ENCODE results near the gene H6PD.

Gene H6PD

DNA sequence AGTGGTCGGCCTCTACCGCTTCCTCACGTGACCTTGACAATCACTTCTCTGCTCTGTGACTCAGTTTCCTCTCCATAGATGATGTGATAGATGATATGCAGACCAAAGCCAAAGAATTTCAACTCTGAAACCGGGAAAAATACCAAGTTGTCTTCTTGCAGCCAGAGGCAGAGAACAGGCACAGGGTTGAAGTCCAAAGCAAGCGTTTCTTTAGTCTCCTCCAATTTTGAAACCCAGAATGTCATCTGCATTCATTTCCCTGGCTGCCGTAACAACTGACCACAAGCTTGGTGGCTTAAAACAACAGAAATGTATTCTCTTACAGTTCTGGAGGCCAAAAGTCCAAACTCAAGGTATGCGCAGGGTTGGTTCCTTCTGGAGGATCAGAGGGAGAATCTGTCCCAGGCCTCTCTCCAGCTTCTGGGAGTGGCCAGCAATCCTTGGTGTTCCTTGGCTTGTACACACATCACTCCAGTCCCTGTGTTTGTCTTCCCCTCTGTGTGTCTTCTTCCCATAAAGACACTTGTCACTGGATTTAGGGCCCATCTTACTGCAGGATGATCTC is 30.3 kb upstream of the H6PD start:
- intact Hi-C loops (cut with DNase I): no loop called here

DNA sequence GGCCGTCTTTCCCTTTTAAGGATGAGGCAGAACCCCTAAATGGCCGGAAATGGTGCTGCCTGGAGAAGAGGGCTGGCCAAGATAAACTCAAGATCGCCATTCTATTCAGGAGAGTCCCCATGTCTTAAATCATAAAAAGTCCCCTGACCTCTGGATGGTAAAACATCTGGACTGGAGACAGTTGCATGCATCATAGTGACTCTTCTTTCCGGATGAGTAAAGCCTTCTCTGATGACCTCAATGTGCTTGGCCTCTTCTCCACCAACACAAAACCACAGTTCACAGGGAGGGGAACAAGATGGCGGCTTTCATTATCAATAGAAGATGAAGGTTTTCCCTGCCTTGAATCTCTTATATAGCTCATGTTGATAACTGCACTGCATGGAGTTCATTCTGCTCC is 27.5 kb upstream of the H6PD start:
- peak in 1 of 10 donors; percentile 10 for DNase-seq
- intact Hi-C loops (cut with DNase I): no loop called here

More for the DNA sequence above, 30.3 kb upstream of the H6PD start:
- peak in 2 of 10 donors; percentile 8 to 45 for DNase-seq

DNA sequence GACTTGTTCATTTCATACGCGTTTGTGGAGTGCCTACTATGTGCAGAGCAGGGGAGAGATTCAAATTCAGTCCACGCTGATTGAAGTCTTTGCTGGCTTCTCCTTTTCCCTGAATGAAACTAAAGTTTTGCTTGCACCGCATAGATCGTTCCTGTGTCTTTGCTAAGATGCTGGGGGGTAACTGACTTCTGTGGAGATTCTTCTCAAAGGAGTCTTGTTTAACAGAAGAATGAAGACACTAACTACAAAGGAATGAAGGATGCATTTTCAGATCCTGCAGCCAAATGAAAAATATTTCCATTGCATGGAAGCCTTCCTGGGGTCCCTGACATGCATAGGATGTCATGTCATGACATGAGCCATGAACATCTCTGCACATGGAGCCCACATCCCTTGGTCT is 26.9 kb upstream of the H6PD start:
- intact Hi-C loops (cut with DNase I): no loop called here
- no peak for DNase-seq

DNA sequence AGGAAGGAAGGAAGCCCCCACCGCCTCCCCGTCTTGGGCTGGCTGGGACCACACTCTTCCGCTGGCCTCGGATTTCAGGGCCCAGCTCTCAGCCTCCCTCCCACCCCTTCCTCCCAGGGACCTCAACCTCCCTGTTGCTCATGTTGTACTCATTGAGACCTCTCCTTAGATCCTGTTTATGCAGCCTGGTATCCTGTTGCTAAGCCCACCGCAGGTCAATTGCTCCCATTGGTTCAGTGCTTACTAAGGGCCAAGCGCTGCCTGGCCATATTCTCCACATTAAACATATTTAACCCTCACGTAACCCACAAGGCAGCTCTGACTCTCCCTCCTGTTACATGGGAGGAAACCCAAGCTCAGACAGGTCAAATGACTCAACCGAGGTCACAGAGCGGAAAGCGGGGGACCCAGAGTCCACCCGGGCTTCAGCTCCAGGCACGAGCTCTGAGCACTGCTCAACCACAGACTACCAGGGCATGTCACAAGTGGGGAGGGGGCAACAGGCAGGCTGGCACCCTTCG is 23.2 kb upstream of the H6PD start:
- peak in 3 of 10 donors; percentile 8 to 66 (median 23) for DNase-seq
- intact Hi-C loops (cut with DNase I): no loop called here

DNA sequence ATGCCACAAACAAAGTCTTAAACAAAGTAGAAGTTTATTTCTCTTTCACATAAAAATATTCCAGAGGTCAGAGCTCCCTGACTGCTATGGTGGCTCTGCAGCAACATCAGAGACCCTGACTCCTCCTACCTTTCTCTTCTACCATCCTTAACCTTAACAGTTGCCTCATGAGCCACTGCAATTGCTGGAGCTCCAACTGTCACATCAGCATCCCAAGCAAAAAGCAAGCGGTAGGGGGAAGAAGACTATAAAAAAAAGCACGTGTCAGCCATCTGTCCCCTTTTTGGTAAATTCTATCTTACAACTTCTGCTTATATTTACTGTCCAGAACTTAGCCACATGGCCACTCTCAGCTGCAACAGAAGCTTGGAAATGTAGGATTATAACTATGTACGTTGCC is 21.8 kb upstream of the H6PD start:
- intact Hi-C loops (cut with DNase I): no loop called here
- peak in 1 of 10 donors; percentile 0 for DNase-seq

DNA sequence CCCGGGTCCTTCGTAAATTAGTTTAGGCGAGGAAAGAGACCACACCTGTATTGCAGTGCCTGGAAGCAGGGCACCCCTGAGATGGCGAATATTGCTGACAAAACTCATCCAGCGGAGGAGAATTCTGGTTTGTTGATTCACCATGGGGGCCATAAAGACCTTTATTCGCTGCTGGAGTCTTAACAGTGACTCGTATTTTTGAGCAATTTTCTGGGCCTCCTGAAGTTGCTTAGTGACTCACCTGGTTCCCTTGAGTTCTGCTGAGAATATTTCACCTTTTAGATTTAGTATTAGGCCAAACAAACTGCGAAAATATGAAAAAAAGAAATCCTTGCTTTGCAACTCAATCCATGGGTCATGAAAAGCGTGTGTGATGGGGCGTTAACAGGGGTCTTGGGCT is 20.6 kb upstream of the H6PD start:
- intact Hi-C loops (cut with DNase I): no loop called here
- no peak for DNase-seq

DNA sequence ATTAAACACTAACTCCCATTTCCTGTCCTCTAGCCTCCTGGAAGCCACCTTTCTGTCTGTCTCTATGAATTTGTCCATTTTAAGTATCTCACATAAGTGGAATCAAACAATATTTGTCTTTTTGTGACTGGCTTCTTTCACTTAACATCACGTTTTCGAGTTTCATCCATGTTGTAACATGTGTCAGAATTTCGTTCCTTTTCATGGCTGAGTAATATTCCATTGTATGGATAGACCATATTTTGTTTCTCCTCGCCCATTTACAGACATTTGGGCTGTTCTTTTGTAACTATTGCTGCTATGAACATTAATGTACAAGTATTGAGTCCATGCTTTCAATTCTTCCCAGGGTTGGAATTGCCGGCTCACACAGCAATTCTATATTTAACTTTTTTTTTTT is 15.7 kb upstream of the H6PD start:
- DNase-seq: no peak
- intact Hi-C loops (cut with DNase I): no loop called here

DNA sequence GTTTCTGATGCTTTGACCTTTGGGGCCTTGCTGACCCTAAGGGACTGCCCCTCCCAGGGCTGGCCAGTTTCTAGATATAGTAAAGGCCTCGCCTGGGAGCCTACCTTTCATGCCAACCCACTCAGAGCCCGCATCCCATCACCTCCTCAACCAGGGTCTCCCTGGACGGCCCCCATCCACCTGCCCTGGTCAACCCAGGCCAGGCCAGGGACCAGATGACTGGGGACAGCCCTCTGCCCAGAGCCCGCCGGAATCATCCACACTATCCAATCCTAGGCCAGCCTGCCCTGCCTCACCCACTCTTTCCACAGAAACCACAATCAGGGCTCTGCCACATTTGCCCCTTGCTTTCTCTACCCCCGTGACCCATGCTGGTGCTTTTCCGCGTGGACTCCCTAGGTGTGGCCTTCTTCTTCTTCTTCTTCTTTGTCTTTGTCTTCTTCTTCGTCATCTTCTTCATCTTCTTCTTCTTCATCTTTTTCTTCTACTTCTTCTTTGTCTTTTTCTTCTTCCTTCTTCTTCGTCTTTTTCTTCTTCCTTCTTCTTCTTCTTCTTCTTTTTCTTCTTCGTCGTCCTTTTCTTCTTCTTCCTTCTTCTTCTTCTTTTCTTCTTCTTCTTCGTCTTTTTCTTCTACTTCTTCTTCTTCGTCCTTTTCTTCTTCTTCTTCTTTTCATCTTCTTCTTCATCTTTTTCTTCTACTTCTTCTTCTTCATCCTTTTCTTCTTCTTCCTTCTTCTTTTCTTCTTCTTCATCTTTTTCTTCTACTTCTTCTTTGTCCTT is 11.5 kb upstream of the H6PD start:
- DNase-seq: peak in 2 of 10 donors; percentile 52 to 53
- intact Hi-C loops (cut with DNase I): no loop called here

DNA sequence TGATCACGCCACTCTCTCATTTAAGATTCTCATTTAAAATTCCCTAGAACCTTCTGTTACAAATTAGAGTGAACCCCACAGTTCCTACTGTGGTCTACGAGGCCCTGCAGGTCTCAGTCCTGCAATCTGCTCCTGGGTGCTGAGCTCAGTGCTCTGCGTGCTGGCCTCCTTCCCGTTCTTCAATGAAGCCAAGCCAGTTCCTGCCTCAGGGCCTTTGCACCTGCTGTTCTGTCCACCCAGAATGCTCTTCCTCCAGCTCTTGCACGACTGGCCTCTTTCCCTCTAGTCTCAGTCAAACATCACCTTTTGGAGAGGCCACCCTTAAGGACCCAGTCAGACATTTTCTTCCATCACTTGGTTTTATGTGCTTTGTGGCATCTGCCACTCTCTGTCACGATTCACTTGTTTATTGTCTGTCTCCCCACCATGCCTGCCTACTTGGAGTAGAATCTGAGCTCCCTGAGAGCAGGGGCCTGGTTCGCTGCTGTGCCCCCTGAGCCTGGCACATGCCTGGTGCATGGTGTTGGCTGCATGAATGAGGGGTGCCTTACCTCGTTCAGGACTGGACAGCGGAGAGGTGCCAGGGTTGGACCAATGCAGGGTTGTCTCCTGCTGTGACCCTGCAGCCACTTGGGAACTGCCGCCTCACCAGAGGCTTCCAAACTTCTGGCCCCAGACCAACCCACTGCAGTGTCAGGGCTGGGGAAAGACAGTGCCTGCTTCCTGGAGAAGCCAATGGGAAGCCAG is 9.7 kb upstream of the H6PD start:
- DNase-seq: peak in 2 of 10 donors; percentile 19 to 70
- intact Hi-C loops (cut with DNase I): no loop called here

DNA sequence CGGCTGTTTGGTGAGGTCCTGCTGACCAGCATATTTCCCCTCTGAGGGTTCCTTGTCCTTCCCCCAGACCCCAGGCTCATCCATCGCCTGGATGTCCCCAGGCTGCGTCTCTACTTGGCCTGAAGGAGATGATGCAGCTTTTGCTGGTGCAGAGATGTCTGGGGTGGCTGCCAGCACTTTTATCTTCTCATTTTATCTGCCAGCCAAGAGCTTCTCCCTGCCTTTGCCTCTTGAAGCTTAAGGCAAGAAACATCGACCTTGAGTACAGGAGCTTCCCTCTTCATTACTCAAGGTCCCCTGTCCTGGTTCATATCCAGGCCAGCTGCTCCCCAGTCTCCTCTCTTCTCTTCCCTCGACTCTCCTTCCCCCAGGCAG is 9.2 kb upstream of the H6PD start:
- peak in 1 of 10 donors; percentile 26 for DNase-seq
- intact Hi-C loops (cut with DNase I): no loop called here

DNA sequence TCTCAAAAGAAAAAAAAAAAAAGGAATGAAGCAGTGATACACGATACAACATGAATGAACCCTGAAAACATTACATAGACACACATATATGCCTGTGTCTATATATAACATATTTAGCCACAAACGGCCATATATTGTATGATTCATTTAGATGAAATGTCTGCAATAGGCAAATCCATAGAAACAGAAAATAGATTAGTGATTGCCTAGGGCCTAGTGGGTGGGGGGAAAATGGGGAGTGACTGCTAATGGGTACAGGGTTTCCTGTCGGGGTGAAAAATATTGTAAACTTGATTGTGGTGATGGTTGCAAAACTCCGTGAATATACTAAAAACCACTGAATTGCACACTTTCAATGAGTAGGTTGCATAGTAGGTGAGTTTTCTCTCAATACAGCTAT is 6.0 kb upstream of the H6PD start:
- intact Hi-C loops (cut with DNase I): no loop called here
- no peak for DNase-seq

DNA sequence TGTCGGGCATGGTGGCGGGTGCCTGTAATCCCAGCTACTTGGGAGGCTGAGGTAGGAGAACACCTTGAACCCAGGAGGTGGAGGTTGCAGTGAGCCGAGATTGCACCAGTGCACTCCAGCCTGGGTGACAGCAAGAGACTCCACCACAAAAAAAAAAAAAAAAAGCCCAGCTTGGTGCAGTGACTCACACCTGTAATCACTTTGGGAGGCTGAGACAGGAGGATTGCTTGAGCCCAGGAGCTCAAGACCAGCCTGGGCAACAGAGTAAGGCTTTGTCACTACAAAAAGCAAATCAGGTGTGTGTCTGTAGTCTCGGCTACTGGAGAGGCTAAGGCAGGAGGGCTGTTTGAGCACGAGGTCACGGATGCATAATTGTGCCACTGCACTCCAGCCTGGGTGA is 5.0 kb upstream of the H6PD start:
- peak in 1 of 10 donors; percentile 8 for DNase-seq
- intact Hi-C loops (cut with DNase I): no loop called here

DNA sequence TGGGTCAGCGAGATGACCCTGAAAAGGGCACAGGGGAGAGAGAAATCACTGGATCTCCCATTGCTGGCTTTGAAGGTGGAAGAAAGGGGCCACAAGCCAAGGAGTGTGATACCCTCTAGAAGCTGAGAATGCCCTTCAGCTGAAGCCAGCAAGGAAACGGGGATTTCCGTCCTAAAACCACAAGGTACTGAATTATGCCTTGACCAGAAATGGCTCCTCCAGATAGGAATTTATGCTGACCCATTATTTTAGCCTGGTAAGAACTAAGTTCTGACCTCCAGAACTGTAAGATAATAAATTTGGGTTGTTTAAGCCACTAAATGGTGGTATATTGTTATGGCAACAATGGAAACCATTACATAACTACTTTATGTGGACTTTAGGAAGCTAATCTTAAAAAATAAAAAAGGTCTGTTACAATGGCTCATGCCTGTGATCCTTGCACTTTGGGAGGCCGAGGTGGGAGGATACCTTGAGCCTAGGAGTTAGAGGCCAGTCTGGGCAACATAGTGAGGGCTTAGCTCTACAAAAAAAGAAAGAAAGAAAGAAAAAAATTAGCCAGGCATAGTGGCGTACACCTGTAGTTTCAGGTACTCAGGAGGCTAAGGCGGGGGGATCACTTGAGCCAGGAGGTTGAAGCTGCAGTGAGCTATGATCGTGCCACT is 3.6 kb upstream of the H6PD start:
- intact Hi-C loops (cut with DNase I): no loop called here
- DNase-seq: peak in 1 of 10 donors; percentile 9

DNA sequence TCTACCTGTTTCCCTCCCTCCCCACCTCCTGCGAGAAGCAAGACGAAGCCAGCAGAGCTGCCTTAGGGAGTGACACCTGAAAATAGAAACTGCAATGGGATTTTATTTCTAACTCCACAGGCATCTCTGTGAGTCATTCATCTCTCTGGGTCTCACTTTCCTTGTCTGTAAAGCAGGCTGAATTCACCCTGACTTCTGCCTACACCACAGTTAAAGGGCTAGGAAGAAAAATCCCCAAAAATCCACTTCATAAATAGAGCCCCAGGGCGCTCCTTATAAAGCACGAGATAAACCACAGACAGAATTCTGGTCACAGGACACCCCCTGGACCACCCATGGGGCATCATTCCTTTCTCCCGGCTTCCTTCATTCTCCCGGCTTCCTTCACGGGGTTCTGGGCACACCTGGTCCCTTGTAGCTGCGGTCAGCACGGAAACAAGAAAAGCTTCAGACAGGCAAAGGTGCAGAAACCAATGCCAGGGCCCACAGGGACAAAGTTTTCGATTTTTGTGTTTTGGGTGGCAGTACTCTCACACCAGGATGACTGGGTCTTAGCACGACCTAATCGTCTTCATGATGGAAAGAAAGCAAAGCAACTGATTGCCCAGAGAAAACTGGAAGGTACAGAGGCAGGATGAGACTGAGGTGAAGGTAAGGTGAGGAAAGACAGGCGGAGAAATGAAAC is 2.8 kb upstream of the H6PD start:
- intact Hi-C loops (cut with DNase I): no loop called here

DNA sequence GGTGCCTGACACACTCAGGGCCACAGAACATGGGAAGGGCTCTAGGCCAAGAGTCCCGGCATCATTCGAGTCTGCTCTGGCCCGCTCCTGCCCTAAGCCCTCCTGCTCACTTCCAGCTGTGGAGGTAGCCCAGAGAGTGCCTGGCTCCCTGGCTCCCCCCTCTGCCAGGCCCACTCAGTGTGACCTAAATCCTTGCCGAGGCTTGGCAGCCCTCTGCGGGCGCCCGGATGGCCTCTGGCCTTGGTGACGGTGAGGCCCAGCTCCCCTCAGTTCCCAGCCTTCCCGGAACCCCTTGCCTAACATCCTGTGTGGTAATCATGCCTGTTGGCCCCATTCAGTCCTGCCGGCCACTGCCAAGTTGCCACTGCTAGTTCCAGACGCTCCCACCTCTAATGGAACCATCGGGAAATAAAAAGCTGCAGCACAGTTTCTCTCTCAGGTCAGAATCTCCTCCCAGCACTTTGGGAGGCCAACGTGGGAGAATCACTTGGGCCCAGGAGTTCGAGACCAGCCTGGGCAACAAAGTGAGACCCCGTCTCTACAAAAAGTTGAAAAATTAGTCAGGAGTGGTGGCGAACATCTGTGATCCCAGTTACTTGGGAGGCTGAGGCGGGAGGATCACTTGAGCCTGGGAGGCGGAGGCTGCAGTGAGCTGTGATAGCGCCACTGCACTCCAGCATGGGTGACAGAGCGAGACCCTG is 1.2 kb upstream of the H6PD start:
- intact Hi-C loops (cut with DNase I): no loop called here
- DNase-seq: peak in 8 of 10 donors; percentile 34 to 92 (median 66)

More for the DNA sequence above, 2.8 kb upstream of the H6PD start:
- DNase-seq: no peak

DNA sequence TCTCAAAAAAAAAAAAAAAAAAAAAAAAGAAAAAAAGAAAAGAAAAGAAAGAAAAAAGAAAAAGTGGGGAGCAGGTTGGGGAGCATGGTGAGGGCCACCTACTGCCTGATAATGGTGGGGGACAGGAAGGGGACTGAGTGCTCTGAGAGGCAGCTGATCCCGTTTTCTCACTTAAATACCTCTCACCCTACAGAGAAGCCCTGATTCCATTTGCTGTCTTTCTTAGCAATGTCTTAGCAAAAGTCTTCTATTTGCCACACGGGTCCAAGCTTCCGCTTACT is 692 bp upstream of the H6PD start:
- DNase-seq: no peak
- intact Hi-C loops (cut with DNase I): no loop called here

DNA sequence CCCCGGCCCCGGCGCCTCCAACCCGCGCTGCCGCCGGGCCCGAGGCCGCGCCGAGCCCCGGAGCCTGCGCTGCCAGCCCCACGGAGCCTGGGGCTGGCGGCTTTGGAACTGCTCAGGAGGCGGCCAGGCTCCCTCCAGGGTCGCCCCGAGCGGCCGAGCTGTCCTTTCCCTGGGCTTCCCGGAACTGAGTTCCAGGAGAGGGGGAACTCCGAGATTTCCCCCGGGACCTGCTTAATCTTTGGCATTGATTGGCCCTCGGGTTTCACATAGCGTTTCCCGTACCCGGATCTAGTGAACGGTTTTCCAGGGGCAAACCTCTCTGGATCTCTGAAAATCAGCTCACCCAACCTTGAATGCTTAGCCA is 504 bp downstream of the H6PD start:
- DNase-seq: no peak
- intact Hi-C loops (cut with DNase I): no loop called here

DNA sequence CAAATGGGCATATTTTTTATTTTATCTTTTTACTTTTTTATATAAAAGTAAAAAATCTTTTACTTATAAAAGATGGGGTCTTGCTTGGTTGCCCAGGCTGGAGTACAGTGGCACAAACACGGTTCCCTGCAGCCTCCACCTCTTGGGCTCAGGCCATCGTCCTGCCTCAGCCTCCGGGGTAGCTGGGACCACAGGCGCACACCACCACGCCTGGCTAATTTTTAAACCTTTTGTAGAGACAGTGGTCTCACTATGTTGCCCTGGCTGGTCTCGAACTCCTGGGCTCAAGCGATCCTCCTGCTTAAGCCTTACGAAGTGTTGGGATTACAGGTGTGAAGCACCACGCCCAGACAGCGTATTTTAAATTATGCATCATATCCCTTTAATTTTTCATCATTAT is 986 bp downstream of the H6PD start:
- intact Hi-C loops (cut with DNase I): no loop called here
- no peak for DNase-seq

DNA sequence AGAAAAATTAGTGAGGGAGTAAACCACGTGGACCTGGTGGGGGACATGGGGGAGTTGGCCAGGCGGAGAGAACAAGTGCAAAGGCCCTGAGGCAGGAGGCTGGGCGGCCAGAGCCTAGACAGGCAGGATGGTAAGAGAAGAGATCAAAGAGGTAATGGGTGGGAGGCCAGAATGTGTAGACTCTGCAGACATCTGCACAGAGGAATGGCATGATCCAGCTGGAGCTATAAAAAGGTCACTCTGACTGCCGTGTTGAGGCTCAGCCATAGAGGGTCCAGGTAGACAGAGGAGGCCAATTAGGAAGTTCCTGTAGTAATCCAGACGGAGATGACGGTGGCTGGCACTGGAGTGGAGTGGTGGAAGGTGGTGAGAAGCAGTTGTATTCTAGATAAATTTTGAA is 3.6 kb downstream of the H6PD start:
- intact Hi-C loops (cut with DNase I): no loop called here

DNA sequence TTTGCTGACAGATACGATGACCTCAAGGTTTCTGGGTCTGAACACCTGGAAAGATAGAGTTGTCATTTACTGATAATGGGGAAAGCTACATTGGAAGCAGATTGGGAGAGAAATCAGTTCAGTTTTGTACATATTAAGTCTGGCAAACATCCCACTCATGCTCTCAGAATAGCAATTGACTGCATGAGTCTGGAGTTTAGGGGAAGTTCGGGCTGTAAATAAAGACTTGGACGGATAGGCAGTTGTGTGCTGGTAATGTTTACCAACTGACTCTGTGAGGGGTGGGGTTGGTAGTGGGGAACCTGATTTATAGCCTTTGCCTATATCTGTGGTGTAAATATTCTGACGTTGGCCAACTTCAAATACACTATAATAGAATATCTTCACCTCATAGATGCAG is 4.0 kb downstream of the H6PD start:
- intact Hi-C loops (cut with DNase I): no loop called here
- no peak for DNase-seq

More for the DNA sequence above, 3.6 kb downstream of the H6PD start:
- DNase-seq: peak in 1 of 10 donors; percentile 34

Data from posterior cingulate gyrus (tissue), 11 donors.